Ammon's horn (tissue), 1 donor: ENCODE measurements around the gene PYGO2.
"Not testable (repeated sequence)": the region's sequence is repeated elsewhere in the genome, so short reads cannot be mapped to it uniquely, and the experiment has no call there.

Experiments used
- DNase-seq: peaks from one replicate; pipeline ENCODE4 v3.0.0-alpha.2; 2016; ENCODE audit warnings: low spot score

The PYGO2 gene

GRCh38 chr1:154999571-155000410 is 38.2 kb upstream of the PYGO2 start:
- no peak for DNase-seq

GRCh38 chr1:154998818-154999570 is 37.4 kb upstream of the PYGO2 start:
- DNase-seq, result peak; percentile 68

DNA sequence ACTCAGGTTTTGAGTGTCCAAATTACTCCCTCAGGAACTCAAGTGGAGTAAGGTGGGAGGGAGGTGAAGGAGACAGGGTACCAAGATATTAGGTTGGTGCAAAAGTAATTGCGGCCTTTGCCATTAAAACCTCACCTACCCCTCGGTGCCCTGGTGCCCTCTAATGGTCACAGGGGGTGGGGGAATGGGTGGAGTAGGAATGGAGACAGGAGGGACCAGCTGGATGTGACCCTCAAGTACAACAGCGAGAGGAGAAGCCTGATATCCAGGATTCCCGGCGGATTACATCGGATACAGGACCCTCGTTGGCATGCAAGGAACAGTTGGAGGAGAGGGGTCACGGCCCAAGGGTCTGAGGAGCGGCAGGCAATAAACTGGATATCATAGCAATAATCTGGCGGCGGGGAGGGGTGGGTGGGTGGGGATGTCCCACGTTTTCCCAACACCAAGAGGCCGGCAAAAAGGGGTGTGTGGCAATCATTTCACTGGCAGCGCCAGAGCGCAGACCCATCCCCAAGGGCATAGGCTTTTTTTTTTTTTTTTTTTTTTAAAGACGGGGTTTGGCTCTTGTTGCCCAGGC is 36.7 kb upstream of the PYGO2 start:
- DNase-seq, result no peak

DNA sequence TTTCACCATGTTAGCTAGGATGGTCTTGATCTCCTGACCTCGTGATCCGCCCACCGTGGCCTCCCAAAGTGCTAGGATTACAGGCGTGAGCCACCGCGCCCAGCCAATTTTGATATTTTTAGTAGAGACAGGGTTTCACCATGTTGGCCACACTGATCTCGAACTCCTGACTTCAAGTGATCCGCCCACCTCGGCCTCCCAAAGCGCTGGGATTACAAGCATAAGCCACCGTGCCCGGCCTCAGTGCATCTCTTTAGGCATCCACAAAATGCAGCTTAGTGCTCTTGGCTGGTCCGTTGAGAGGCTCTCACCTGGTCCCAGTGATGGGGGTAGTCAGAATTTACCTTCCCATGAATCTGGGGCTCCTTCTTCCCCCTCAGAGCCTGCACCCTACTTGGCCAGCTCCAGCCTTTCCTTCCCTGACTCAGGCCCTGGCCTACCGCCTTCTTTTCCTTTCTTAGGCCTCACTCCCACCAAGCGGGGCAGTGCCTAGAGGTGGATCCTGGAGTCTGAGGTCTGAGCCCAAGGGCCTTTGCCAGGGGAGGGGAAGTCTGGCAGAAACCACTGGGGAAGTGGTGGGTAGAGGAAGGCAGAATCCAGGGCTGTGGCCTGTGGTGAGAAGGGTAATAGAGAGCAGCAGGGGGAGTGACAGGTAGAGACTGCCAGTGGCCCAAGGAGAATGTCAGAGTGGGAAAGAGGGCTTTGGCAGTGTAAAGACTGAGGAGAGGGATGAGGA is 35.6 kb upstream of the PYGO2 start:
- no peak for DNase-seq

DNA sequence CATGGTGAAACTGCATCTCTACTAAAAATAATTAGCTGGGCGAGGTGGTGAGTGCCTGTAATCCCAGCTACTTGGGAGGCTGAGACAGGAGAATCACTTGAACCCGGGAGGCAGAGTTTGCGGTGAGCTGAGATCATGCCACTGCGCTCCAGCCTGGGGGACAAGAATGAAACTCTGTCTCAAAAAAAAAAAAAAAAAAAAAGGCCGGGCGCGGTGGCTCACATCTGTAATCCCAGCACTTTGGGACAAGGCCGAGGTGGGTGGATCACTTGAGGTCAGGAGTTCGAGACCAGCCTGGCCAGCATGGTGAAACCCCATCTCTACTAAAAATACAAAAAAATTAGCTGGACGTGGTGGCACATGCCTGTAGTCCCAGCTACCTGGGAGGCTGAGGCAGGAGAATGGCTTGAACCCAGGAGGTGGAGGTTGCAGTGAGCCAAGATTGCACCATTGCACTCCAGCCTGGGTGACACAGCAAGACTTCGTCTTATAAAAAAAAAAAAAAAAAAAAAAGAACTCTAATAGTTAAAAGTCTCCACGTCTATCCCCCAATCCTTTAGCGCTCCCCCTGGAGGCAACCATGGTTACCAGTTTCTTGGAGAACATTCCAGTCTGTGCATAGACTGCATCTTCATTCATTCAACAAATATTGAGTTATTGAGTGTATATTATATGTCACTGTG is 33.9 kb upstream of the PYGO2 start:
- DNase-seq, result not testable (repeated sequence)

DNA sequence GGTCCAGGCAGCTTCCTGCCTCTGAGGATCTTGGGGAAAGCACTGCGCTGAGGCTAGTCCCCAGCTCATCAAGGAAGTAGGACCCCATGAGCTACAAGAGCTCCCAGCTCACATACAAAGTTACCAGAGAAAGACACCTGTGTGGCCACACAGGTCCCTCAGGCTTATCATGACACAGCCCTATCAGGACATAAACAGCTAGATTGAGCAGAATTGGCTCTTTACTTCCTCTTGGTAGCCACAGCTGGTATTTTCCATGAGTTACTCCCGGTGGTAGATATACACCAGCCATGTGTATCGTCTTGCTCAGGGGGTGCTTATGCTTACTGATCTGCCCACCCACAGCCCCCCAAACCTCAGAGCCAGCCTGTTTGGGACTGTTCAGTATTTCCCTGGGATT is 33.0 kb upstream of the PYGO2 start:
- no peak for DNase-seq

GRCh38 chr1:154994269-154994587 is 32.6 kb upstream of the PYGO2 start:
- no peak for DNase-seq

DNA sequence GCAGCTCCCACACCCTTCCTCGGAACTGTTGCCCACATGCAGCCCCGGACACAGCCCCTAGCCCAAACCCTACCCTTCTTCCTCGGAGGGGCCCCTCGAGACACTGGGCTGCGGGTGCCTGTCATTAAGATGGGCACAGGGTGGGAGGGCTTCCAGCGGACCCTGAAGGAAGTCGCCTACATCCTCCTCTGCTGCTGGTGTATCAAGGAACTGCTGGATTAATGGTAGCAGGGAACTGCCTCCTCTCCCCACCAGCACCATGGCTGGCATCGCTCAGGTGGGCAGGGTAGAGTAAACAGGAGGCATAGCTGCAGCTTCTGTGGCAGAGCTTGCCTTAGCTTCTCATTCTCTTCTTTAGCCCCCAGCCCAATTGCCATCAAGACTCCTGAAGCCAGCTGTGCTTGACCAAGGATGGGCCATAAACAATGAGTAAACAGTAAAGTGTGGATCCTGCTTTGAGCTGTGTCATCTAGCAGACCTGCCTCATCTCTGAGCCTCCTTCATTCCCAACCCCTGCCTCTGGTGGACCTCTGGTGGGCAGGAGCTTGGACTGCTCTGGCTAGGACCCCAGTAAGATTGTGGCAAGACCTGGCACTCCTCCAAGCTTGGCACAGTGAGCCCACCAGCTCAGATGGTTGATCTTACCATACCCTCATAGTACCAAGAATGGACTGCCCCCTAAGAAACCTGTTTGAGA is 32.1 kb upstream of the PYGO2 start, which contains the start of gene LENEP:
Gene LENEP (plus strand): TSS at position 15 of the 697 bp plus-strand sequence. CDS start 22 bp downstream, at position 37.
- DNase-seq, result no peak

DNA sequence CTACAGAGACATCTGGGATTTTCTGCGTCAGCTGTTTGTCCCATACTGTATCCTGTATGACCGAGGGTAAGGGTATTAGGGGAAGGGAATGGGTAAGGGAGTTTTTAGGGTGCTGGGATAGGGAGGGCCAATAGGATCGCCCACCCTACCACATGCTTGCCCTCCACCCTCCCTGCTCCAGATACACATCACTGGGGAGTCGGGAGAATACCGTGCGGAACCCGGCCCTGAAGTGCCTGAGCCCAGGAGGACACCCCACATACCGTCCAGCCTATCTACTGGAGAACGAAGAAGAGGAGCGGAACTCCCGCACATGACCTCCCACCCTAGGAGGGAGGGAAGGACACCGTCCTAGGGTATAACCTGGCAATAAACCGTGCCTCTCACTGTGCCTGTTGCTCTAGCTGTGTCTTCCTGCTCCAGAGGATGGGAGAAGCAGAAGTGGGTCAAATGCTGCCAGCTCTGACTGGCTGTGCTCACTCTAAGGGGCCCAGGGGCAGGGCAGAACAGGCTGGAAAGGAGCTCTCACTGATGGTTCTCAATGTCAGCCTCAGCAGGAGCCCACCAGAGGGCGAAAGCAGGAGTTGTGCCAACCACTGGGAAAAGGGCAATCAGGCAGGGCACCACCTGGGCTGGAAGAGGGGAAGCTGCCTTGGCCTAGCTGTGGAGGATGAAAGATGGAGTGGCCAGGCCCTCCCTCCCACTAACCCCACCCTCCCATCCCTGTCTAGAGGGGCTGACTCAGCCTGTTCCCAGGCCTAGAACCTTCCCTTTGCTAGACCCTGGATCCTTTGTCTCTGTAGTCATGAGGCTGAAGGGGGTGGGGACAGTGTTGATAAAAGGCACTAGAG is 31.4 kb upstream of the PYGO2 start:
- no peak for DNase-seq

GRCh38 chr1:154990276-154990675 is 28.7 kb upstream of the PYGO2 start:
- DNase-seq, result no peak

DNA sequence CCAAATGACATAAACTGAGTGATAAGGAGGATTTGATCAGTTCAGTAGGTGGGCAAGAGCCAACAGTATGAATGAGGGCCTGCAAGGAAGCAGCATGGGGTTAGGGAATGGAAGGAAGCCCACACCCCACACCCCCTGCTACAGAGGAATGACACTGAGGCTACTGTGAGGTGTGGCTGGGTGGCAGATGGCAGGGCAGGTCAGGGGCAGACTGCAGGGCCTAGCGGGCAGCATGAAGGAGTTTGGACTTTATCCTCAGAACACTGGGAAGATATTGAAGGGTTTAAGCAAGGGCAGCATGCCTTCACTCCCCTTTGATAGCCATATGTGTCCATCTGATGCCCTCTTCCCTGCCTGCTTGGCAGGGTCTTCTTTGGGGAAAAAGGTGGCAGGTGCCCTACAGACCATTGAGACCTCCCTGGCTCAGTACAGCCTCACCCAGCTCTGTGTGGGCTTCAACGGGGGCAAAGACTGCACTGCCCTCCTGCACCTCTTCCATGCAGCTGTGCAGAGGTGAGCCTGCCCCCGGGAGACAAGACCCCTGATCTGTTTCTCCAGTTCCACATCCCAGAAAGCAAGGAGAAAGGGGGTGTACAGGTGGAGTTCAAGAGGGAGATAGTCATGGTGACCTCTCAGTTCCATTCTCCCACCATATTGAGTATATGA is 27.7 kb upstream of the PYGO2 start:
- no peak for DNase-seq

DNA sequence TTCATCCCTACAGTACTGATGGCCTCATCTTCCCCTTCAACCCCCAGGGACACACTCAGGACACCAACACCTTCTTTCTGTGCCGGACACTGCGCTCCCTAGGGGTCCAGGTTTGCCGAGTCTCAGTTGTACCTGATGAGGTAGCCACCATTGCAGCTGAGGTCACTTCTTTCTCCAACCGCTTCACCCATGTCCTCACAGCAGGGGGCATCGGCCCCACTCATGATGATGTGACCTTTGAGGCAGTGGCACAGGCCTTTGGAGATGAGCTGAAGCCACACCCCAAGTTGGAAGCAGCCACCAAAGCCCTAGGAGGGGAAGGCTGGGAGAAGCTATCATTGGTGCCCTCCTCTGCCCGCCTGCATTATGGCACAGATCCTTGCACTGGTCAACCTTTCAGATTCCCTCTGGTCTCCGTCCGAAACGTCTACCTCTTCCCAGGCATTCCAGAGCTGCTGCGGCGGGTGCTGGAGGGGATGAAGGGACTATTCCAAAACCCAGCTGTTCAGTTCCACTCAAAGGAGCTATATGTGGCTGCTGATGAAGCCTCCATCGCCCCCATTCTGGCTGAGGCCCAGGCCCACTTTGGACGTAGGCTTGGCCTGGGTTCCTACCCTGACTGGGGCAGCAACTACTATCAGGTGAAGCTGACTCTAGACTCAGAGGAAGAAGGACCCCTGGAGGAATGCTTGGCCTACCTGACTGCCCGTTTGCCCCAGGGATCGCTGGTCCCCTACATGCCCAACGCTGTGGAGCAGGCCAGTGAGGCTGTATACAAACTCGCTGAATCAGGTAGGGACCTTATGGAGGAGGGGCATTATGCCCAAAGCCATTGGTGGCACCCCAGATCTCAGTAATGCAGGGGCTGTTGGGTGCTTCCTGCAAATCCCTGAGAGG is 26.7 kb upstream of the PYGO2 start:
- no peak for DNase-seq

DNA sequence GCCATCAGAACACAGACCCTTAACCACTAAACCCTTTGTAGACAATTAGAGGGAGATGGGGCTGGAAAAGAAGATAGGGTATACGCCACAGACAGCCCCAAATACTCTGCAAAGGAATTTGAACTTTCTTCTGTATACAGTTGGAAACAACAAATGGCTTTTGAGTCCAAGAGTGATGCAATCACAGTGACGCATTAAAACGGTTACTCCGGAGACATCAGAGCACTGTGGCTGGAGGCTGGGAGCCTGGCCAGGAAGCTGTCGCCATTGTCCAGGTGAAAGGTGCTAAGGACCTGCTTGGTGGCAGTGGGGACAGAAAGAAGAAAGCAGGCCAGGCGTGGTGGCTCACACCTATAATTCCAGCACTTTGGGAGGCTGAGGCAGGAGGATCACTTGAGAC is 25.7 kb upstream of the PYGO2 start:
- no peak for DNase-seq

DNA sequence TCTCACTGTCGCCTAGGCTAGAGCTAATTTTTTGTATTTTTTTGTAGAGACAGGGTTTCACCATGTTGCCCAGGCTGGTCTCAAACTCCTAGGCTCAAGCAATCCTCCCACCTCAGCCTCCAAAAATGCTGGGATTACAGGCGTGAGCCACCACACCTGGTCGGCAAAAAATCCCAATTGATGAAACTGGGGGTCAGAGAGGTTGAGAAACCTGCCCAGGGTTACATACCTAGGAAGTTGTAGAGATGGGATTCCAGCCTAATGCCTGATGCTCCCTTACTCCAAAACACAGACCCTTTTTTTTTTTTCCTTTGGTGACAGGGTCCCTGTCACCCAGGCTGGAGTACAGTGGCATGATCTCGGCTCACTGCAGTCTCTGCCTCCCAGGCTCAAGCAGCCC is 25.2 kb upstream of the PYGO2 start:
- not testable (repeated sequence) for DNase-seq

- DNase-seq, result no peak
These were observed 22.3 kb upstream of the PYGO2 start for GRCh38 chr1:154983776-154984466.

GRCh38 chr1:154982897-154983648 is 21.5 kb upstream of the PYGO2 start, which contains the start of gene FLAD1:
Gene FLAD1, plus strand, starts transcription at chr1:154983344. Its CDS starts 351 bp downstream, at chr1:154983695.
- DNase-seq, result peak; percentile 98

- no peak for DNase-seq
These were observed 20.8 kb upstream of the PYGO2 start for GRCh38 chr1:154982341-154982740.
